Germinal center (tissue), 1 donor: Measurements from ENCODE around the gene CWC15.
"Not testable (repeated sequence)": the region's sequence is repeated elsewhere in the genome, so short reads cannot be mapped to it uniquely, and the experiment has no call there.

Experiments used
- DNase-seq: peaks from one replicate; pipeline ENCODE4 v3.0.0; 2012; ENCODE audit warnings: mixed read lengths, low spot score

CWC15 gene

GRCh38 chr11:94913718-94914394, 59.5 kb downstream of the CWC15 start:
- DNase-seq, result not testable (repeated sequence)

GRCh38 chr11:94912806-94913205, 60.5 kb downstream of the CWC15 start:
- DNase-seq, result no peak
